Left renal cortex interstitium (tissue), 4 donors: ENCODE results near the gene ZNF474. TPM values are rescaled to one million over a fixed set of nuclear protein-coding genes. Genes with fewer than 3 reads are reported as not detected.

Experiments used
- DNase-seq, 4 donors: peaks; one replicate each; pipeline ENCODE4 v3.0.0-alpha.2; 2013; ENCODE audit warnings: low read depth in 4 of 4, low spot score in 2 of 4, missing footprints in 1 of 4
- polyA plus RNA-seq, 4 donors: library from polyadenylated mRNA; unstranded; fragments of 120-200 nt; gene quantifications; one replicate each; pipeline ENCODE4 v1.2.1, GENCODE V29; 2013; ENCODE audit not compliant: insufficient read length in 4 of 4

The ZNF474 gene
- polyA plus RNA-seq, 4 donors, result 0.32 to 0.77 (median 0.59) TPM

GRCh38 chr5:122114501-122114900, 14.8 kb upstream of the ZNF474 start:
- no peak for DNase-seq

- no peak for DNase-seq
Observed at GRCh38 chr5:122118356-122118948, 10.9 kb upstream of the ZNF474 start.

- no peak for DNase-seq
Observed at GRCh38 chr5:122119205-122119604, 10.1 kb upstream of the ZNF474 start.

- DNase-seq, result no peak
Observed at GRCh38 chr5:122120493-122120892, 8.9 kb upstream of the ZNF474 start.

- DNase-seq, result no peak
Observed at GRCh38 chr5:122120957-122121356, 8.4 kb upstream of the ZNF474 start.

- DNase-seq, result no peak
Observed at GRCh38 chr5:122121479-122122465, 7.6 kb upstream of the ZNF474 start.

GRCh38 chr5:122124766-122125165, 4.6 kb upstream of the ZNF474 start:
- no peak for DNase-seq

- DNase-seq, result no peak
Observed at GRCh38 chr5:122126177-122126755, 3.1 kb upstream of the ZNF474 start.

- no peak for DNase-seq
Observed at GRCh38 chr5:122126756-122127321, 2.5 kb upstream of the ZNF474 start.

GRCh38 chr5:122130152-122130551, 806 bp downstream of the ZNF474 start:
- no peak for DNase-seq

GRCh38 chr5:122137702-122138101, 8.4 kb downstream of the ZNF474 start:
- DNase-seq, result no peak

- no peak for DNase-seq
Observed at GRCh38 chr5:122138356-122138755, 9.0 kb downstream of the ZNF474 start.

- DNase-seq, result no peak
Observed at GRCh38 chr5:122140900-122141299, 11.6 kb downstream of the ZNF474 start.

GRCh38 chr5:122141751-122142150, 12.4 kb downstream of the ZNF474 start:
- DNase-seq, result no peak

GRCh38 chr5:122142480-122143164, 13.3 kb downstream of the ZNF474 start:
- no peak for DNase-seq

GRCh38 chr5:122144236-122144635, 14.9 kb downstream of the ZNF474 start:
- DNase-seq, result no peak

- no peak for DNase-seq
Observed at GRCh38 chr5:122145906-122146305, 16.6 kb downstream of the ZNF474 start.

- DNase-seq, result no peak
Observed at GRCh38 chr5:122149321-122150090, 20.2 kb downstream of the ZNF474 start.

GRCh38 chr5:122150215-122150614, 20.9 kb downstream of the ZNF474 start:
- DNase-seq, result no peak

- DNase-seq, result no peak
Observed at GRCh38 chr5:122151640-122152039, 22.3 kb downstream of the ZNF474 start.
